ENCODE measurements around the gene MRPS34. TPM values are rescaled to one million over a fixed set of nuclear protein-coding genes. Genes with fewer than 3 reads are reported as not detected.

The MRPS34 gene
- total and polyA plus RNA-seq, 10 of the 15 experiments (the other 5 are each of a cell fraction or from before 2014, with no cell fraction given): 3.6 to 285 (median 147) TPM

- H3K36me3 ChIP-seq (ENCODE audit: control insufficient read depth in 2 of 2, insufficient read depth in 2 of 2, low read length in 1 of 2): peaks cover 0 to 7% of the 10 kb centered on the region in 2 experiments; a peak in 2 of 4 replicates
- intact Hi-C loops (cut with micrococcal nuclease; ENCODE audit: unreplicated experiment): no loop called here
- BruUV-seq (replicated peaks): no TSS peak
- 87% methylated on average over 27 of the region's 32 CpGs for WGBS (ENCODE audit: insufficient coverage, insufficient replicate concordance, low lambda C conversion rate, missing lambda C conversion rate)
- DNase-seq (ENCODE audit: low read depth, low spot score) (no peak), FAIRE-seq (no peak), ATAC-seq (no peak)
- TF ChIP-seq SREBF1 (IDR thresholded peaks at IDR 0.05; ENCODE audit: low read length) (no peak), PAX8 (IDR thresholded peaks at IDR 0.05) (no peak), GATAD2B (conservative IDR thresholded peaks at IDR 0.05; ENCODE audit: low read depth) (no peak), NR2F1 (conservative IDR thresholded peaks at IDR 0.05) (no peak), KDM1A (IDR thresholded peaks at IDR 0.05; ENCODE audit: borderline replicate concordance) (no peak), HDAC2 (IDR thresholded peaks at IDR 0.05) (no peak), NRF1 (conservative IDR thresholded peaks at IDR 0.05; ENCODE audit: low read depth, low read length) (no peak), BMI1 (IDR thresholded peaks at IDR 0.05; ENCODE audit: borderline replicate concordance) (no peak), TCF12 (IDR thresholded peaks at IDR 0.05; ENCODE audit: low read depth, low read length) (no peak), BRCA1 (IDR thresholded peaks at IDR 0.05; ENCODE audit: low read depth, low read length) (no peak)
- TF ChIP-seq, protein P1, sequence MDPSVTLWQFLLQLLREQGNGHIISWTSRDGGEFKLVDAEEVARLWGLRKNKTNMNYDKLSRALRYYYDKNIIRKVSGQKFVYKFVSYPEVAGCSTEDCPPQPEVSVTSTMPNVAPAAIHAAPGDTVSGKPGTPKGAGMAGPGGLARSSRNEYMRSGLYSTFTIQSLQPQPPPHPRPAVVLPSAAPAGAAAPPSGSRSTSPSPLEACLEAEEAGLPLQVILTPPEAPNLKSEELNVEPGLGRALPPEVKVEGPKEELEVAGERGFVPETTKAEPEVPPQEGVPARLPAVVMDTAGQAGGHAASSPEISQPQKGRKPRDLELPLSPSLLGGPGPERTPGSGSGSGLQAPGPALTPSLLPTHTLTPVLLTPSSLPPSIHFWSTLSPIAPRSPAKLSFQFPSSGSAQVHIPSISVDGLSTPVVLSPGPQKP (IDR thresholded peaks at IDR 0.05; ENCODE audit: low read depth, low read length): no peak
- TF ChIP-seq, protein P2, sequence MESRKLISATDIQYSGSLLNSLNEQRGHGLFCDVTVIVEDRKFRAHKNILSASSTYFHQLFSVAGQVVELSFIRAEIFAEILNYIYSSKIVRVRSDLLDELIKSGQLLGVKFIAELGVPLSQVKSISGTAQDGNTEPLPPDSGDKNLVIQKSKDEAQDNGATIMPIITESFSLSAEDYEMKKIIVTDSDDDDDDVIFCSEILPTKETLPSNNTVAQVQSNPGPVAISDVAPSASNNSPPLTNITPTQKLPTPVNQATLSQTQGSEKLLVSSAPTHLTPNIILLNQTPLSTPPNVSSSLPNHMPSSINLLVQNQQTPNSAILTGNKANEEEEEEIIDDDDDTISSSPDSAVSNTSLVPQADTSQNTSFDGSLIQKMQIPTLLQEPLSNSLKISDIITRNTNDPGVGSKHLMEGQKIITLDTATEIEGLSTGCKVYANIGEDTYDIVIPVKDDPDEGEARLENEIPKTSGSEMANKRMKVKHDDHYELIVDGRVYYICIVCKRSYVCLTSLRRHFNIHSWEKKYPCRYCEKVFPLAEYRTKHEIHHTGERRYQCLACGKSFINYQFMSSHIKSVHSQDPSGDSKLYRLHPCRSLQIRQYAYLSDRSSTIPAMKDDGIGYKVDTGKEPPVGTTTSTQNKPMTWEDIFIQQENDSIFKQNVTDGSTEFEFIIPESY (IDR thresholded peaks at IDR 0.05): no peak
- POLR2A ChIA-PET: no interaction called here
- no peak overlapping the region for H3K27ac ChIP-seq (ENCODE audit: control insufficient read depth, insufficient read depth)
- no peak overlapping the region for H3K4me2 ChIP-seq (ENCODE audit: control insufficient read depth, insufficient read depth)
- no peaks in the 10 kb centered on the region for H3K79me2 ChIP-seq (ENCODE audit: control insufficient read depth, insufficient read depth, low read length)
- H3K4me3 ChIP-seq: no peak overlapping the region
- peaks cover 2% of the 10 kb centered on the region; the same call in 1 of the 3 replicates for H3K9me3 ChIP-seq (replicated peaks; ENCODE audit: control insufficient read depth, insufficient read depth, low read length)
- H3K27me3 ChIP-seq (replicated peaks in 1 of 2; ENCODE audit: control insufficient read depth in 2 of 2, insufficient read depth in 2 of 2, low read length in 1 of 2): no peaks in the 10 kb centered on the region
- RAD21 ChIA-PET (ENCODE audit: unreplicated experiment): no interaction called here
- CTCF ChIA-PET: no interaction called here
- no peaks in the 10 kb centered on the region for H4K20me1 ChIP-seq (ENCODE audit: control insufficient read depth, insufficient read depth)
- no peaks in the 10 kb centered on the region for H3K4me1 ChIP-seq (ENCODE audit: control insufficient read depth, insufficient read depth, low read length)
- H3K9ac ChIP-seq (ENCODE audit: control insufficient read depth, insufficient read depth, low read length): no peak overlapping the region
- no peak overlapping the region for H2AFZ ChIP-seq (ENCODE audit: control insufficient read depth, low read depth, low read length)
- in situ Hi-C loops (cut with MboI): no loop called here
- SMC1A ChIA-PET (ENCODE audit: uncharacterized antibody, unreplicated experiment): no interaction called here
These were observed 22.2 kb upstream of the MRPS34 start for GRCh38 chr16:1794908-1795666.

Data from GM12878 (cell line).